ENCODE data around the gene SNED1.
A peak's percentile ranks its signal among the peaks of the same experiment; 100 is the strongest.

The SNED1 gene

GRCh38 chr2:241062389-241063092 lies 64.1 kb downstream of the SNED1 start:
- POLR2A ChIA-PET: no interaction called here

DNA sequence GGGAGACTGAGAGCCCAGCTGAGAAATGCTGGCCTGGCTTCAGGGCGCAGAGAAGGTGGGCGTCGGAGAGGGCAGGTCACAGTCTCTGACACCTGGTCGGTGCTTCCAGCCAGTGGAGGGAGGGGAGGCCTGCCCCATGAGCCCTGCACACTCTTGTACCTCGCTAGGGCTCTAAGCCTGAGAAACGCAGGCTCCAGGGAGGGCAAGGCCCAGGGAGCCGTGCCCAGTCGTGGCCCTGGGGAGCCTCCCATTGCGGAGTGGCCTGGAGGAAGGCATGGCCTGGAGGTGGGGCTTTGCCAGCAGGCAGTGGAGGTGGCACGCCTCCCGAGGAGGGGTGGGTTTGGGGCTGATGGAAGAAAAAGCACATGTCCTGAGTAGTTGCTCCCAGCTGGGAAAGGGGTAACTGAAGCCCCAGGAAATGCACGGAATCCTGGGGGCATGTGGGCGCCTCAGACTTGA lies 64.7 kb downstream of the SNED1 start:
- ChIA-PET CTCF (interaction anchor here (1.0 kb wide), 1 partner anchor 15 kb away, joined by 4 read pairs; no protein-coding TSS in a partner anchor), POLR2A (no interaction called here)
- no peaks in the 10 kb centered on the region for H3K4me1 ChIP-seq (ENCODE audit: control insufficient read depth, insufficient read depth, low read length)
- H3K9me3 ChIP-seq (ENCODE audit: control insufficient read depth, insufficient read depth, low read depth, low read length): no peaks in the 10 kb centered on the region
- no peak overlapping the region for H3K4me3 ChIP-seq (ENCODE audit: low read depth, low read length)
- no peak for TF ChIP-seq RBAK (tag by site-specific recombination; IDR thresholded peaks at IDR 0.05)
- TF ChIP-seq TCF7L2 (IDR thresholded peaks at IDR 0.05; ENCODE audit: borderline replicate concordance, low read depth, low read length): no peak
- TF ChIP-seq ZSCAN4 (tag by site-specific recombination; IDR thresholded peaks at IDR 0.05): no peak
- TF ChIP-seq, protein P1, sequence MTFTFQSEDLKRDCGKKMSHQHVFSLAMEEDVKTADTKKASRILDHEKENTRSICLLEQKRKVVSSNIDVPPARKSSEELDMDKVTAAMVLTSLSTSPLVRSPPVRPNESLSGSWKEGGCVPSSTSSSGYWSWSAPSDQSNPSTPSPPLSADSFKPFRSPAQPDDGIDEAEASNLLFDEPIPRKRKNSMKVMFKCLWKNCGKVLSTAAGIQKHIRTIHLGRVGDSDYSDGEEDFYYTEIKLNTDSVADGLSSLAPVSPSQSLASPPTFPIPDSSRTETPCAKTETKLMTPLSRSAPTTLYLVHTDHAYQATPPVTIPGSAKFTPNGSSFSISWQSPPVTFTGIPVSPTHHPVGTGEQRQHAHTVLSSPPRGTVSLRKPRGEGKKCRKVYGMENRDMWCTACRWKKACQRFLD (tag by site-specific recombination; IDR thresholded peaks at IDR 0.05): no peak
- TF ChIP-seq ZSCAN5A (tag by site-specific recombination; IDR thresholded peaks at IDR 0.05): no peak
- H3K36me3 ChIP-seq (ENCODE audit: control insufficient read depth in 2 of 2, insufficient read depth in 1 of 2, low read length in 2 of 2): no peaks in the 10 kb centered on the region
- H3K27ac ChIP-seq (ENCODE audit: extremely low read depth, low read depth, low read length): no peak overlapping the region

More at GRCh38 chr2:241062389-241063092, 64.1 kb downstream of the SNED1 start:
- CTCF ChIA-PET: no interaction called here
- no peaks in the 10 kb centered on the region for H3K9me3 ChIP-seq (ENCODE audit: control insufficient read depth, insufficient read depth, low read depth, low read length)
- no peak overlapping the region for H3K27ac ChIP-seq (ENCODE audit: extremely low read depth, low read depth, low read length)
- H3K36me3 ChIP-seq (ENCODE audit: control insufficient read depth in 2 of 2, insufficient read depth in 1 of 2, low read length in 2 of 2): no peaks in the 10 kb centered on the region
- no peaks in the 10 kb centered on the region for H3K4me1 ChIP-seq (ENCODE audit: control insufficient read depth, insufficient read depth, low read length)
- H3K4me3 ChIP-seq (ENCODE audit: low read depth, low read length): no peak overlapping the region
- TF ChIP-seq ZBTB1 (tag by site-specific recombination; IDR thresholded peaks at IDR 0.05): no peak
- no peak for TF ChIP-seq TCF7L2 (IDR thresholded peaks at IDR 0.05; ENCODE audit: borderline replicate concordance, low read depth, low read length)
- no peak for TF ChIP-seq FEZF1 (tag by site-specific recombination; IDR thresholded peaks at IDR 0.05)
- no peak for TF ChIP-seq EGR2 (tag by site-specific recombination; IDR thresholded peaks at IDR 0.05; ENCODE audit: low read depth)

DNA sequence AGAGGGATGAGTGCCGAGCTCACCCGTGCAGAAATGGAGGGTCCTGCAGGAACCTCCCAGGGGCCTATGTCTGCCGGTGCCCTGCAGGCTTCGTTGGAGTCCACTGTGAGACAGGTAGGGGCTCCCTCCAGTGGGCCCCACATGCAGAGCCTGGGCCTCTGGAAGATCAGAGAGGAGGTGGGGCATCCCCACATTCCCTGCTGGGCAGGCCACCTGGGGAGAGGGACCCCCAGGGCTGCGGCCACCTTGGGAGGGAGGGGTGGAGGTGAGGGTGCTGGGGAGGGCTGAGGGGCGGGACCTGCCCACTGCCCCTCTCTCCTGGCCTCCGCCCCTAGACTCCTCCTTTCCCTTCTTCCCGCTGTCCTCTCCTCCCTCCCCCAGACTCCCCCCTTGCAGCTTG lies 65.2 kb downstream of the SNED1 start:
- no peak overlapping the region for H3K4me3 ChIP-seq (ENCODE audit: low read depth, low read length)
- peak; percentile 86 for TF ChIP-seq GLIS1 (tag by site-specific recombination; IDR thresholded peaks at IDR 0.05)
- peak; percentile 65 for TF ChIP-seq ZIC2 (tag by site-specific recombination; IDR thresholded peaks at IDR 0.05)
- no peak for TF ChIP-seq ZSCAN23 (tag by site-specific recombination; IDR thresholded peaks at IDR 0.05)
- H3K36me3 ChIP-seq (ENCODE audit: control insufficient read depth in 2 of 2, insufficient read depth in 1 of 2, low read length in 2 of 2): no peaks in the 10 kb centered on the region
- H3K4me1 ChIP-seq (ENCODE audit: control insufficient read depth, insufficient read depth, low read length): no peaks in the 10 kb centered on the region
- no peaks in the 10 kb centered on the region for H3K9me3 ChIP-seq (ENCODE audit: control insufficient read depth, insufficient read depth, low read depth, low read length)
- ChIA-PET POLR2A (no interaction called here), CTCF (interaction anchor here (1.0 kb wide), 1 partner anchor 15 kb away, joined by 4 read pairs; no protein-coding TSS in a partner anchor)
- H3K27ac ChIP-seq (ENCODE audit: extremely low read depth, low read depth, low read length): no peak overlapping the region

DNA sequence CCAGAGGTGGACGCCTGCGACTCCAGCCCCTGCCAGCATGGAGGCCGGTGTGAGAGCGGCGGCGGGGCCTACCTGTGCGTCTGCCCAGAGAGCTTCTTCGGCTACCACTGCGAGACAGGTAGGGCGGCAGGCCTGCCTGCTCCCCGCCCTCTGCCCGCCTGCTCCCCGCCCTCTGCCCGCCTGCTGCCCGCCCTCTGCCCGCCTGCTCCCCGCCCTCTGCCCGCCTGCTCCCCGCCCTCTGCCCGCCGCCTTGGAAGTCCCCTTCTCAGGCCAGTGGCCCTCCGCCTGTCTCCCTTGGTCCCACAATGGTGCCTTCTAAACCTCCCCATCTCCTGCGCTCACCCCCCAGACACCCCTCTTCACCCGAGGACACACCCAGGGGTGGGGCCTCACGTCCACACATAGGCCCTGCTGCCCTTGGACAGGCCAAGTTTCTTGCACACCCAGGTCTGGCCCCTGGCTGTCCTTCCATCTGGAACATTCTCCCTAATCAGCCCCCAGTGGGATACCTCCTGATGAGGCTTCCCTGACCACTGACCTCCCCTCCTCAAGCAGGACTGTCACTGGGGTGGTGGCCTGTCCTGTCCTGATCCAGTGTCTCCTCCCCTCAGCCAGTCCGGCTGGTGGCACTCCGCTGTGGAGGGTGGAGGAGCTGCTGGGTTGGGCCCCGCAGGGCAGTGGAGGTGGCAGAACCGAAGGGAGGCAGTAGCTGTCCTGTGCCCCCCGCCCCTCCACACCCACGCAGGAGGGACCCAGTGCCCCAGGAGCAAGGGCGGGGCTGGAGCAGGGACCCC lies 65.8 kb downstream of the SNED1 start:
- no peaks in the 10 kb centered on the region for H3K9me3 ChIP-seq (ENCODE audit: control insufficient read depth, insufficient read depth, low read depth, low read length)
- CTCF ChIA-PET: interaction anchor here (1.0 kb wide), 1 partner anchor 14 kb away, joined by 4 read pairs; no protein-coding TSS in a partner anchor
- no peak overlapping the region for H3K4me3 ChIP-seq (ENCODE audit: low read depth, low read length)
- no peaks in the 10 kb centered on the region for H3K4me1 ChIP-seq (ENCODE audit: control insufficient read depth, insufficient read depth, low read length)
- no peak overlapping the region for H3K27ac ChIP-seq (ENCODE audit: extremely low read depth, low read depth, low read length)
- POLR2A ChIA-PET: no interaction called here
- no peaks in the 10 kb centered on the region for H3K36me3 ChIP-seq (ENCODE audit: control insufficient read depth in 2 of 2, insufficient read depth in 1 of 2, low read length in 2 of 2)
- no peak for TF ChIP-seq ZNF707 (tag by site-specific recombination; IDR thresholded peaks at IDR 0.05)
- TF ChIP-seq KLF1 (tag by site-specific recombination; IDR thresholded peaks at IDR 0.05): peak; percentile 67
- TF ChIP-seq, protein P2, sequence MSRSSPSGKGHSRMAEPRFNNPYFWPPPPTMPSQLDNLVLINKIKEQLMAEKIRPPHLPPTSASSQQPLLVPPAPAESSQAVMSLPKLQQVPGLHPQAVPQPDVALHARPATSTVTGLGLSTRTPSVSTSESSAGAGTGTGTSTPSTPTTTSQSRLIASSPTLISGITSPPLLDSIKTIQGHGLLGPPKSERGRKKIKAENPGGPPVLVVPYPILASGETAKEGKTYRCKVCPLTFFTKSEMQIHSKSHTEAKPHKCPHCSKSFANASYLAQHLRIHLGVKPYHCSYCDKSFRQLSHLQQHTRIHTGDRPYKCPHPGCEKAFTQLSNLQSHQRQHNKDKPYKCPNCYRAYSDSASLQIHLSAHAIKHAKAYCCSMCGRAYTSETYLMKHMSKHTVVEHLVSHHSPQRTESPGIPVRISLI (tag by site-specific recombination; IDR thresholded peaks at IDR 0.05): no peak
- TF ChIP-seq, protein P3, sequence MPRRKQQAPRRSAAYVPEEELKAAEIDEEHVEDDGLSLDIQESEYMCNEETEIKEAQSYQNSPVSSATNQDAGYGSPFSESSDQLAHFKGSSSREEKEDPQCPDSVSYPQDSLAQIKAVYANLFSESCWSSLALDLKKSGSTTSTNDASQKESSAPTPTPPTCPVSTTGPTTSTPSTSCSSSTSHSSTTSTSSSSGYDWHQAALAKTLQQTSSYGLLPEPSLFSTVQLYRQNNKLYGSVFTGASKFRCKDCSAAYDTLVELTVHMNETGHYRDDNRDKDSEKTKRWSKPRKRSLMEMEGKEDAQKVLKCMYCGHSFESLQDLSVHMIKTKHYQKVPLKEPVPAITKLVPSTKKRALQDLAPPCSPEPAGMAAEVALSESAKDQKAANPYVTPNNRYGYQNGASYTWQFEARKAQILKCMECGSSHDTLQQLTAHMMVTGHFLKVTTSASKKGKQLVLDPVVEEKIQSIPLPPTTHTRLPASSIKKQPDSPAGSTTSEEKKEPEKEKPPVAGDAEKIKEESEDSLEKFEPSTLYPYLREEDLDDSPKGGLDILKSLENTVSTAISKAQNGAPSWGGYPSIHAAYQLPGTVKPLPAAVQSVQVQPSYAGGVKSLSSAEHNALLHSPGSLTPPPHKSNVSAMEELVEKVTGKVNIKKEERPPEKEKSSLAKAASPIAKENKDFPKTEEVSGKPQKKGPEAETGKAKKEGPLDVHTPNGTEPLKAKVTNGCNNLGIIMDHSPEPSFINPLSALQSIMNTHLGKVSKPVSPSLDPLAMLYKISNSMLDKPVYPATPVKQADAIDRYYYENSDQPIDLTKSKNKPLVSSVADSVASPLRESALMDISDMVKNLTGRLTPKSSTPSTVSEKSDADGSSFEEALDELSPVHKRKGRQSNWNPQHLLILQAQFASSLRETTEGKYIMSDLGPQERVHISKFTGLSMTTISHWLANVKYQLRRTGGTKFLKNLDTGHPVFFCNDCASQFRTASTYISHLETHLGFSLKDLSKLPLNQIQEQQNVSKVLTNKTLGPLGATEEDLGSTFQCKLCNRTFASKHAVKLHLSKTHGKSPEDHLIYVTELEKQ (tag by site-specific recombination; IDR thresholded peaks at IDR 0.05; ENCODE audit: borderline replicate concordance): no peak
- no peak for TF ChIP-seq YY2 (tag by site-specific recombination; IDR thresholded peaks at IDR 0.05)
- no peak for TF ChIP-seq EGR2 (tag by site-specific recombination; IDR thresholded peaks at IDR 0.05; ENCODE audit: low read depth)
- TF ChIP-seq ZNF169 (tag by site-specific recombination; IDR thresholded peaks at IDR 0.05): no peak
